ENCODE measurements around the gene CAMK2A. TPM values are rescaled to one million over a fixed set of nuclear protein-coding genes. Genes with fewer than 3 reads are reported as not detected.

The CAMK2A gene
- total and polyA plus RNA-seq, 2 donors (not counting 3 experiments of a cell fraction or from before 2014, with no cell fraction given) = not detected

DNA sequence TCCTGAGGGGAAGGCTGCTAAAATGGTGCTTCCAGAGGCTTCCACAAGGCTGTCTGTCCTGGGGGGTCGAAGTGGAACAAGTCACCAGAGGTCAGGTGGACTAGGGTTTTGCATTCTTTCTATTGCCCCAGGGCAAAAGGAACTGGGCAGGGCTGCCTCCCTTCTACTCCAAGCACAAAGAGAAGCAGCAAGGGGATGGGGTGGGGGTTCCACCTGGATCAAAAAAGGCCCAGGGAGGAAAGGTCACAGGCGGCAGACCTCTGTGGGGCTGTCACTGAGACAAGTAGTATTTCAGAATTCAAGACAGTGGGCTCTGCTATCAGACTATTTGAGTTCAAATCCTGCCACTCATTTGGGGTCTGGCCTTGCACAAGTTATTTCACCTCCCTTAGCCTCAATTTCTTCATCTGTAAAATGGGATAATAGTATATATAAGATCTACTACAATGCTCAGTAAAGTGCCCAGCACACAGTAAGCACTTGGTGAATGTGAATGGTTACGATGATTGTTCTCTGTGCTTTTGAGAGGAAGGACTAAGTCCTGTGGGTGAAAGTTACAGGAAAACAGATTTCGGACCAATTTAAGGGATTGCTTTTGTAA lies 15.0 kb upstream of the CAMK2A start:
- ChIA-PET CTCF (no interaction called here), POLR2A (interaction anchor here (0.6 kb wide), 1 partner anchor 12 kb away, joined by 5 read pairs; no protein-coding TSS in a partner anchor)
- FAIRE-seq (no peak), DNase-seq (ENCODE audit: low read depth, low spot score) (no peak)
- Histone ChIP-seq H3K9me3 (replicated peaks; ENCODE audit: control insufficient read depth, insufficient read depth, low read length) (no peaks in the 10 kb centered on the region), H3K79me2 (ENCODE audit: control insufficient read depth, insufficient read depth, low read length) (no peaks in the 10 kb centered on the region), H2AFZ (ENCODE audit: low read depth, low read length) (no peak overlapping the region), H3K36me3 (ENCODE audit: control insufficient read depth in 2 of 2, extremely low read depth in 1 of 2, insufficient read depth in 2 of 2, low read length in 2 of 2) (no peaks in the 10 kb centered on the region), H3K4me1 (ENCODE audit: control insufficient read depth, extremely low read depth, insufficient read depth, low read length) (no peaks in the 10 kb centered on the region), H3K9ac (replicated peaks; ENCODE audit: extremely low read depth, insufficient read depth, low read length) (no peak overlapping the region), H3K4me3 (replicated peaks in 1 of 3; ENCODE audit: insufficient read depth in 1 of 3, low read depth in 1 of 3, low read length in 3 of 3) (no peak overlapping the region), H3K27ac (ENCODE audit: insufficient read depth, low read depth, low read length) (no peak overlapping the region), H3K4me2 (ENCODE audit: insufficient read depth, low read length) (no peak overlapping the region), H3K27me3 (ENCODE audit: control insufficient read depth in 2 of 2, insufficient read depth in 2 of 2, low read length in 2 of 2) (peaks cover 38 to 39% of the 10 kb centered on the region in 2 experiments), H4K20me1 (replicated peaks; ENCODE audit: control insufficient read depth, extremely low read depth, insufficient read depth, low read length) (no peaks in the 10 kb centered on the region), H3K9me1 (replicated peaks; ENCODE audit: control insufficient read depth, extremely low read depth, insufficient read depth, low read length) (no peaks in the 10 kb centered on the region)
- dilution Hi-C loops (cut with MboI; ENCODE audit: extremely low pct_ligation_motif_present, low sequenced_read_pairs) (no loop called here), intact Hi-C loops (cut with micrococcal nuclease) (no loop called here)
- no TSS peak for BruUV-seq (replicated peaks)
- TF ChIP-seq EZH2 (IDR thresholded peaks at IDR 0.05; ENCODE audit: borderline replicate concordance, low read depth, low read length, severe bottlenecking) (no peak), MYC (IDR thresholded peaks at IDR 0.05; ENCODE audit: low read depth, low read length) (no peak), JUN (IDR thresholded peaks at IDR 0.05; ENCODE audit: borderline replicate concordance, insufficient read depth, insufficient read length, low read depth) (no peak), CTCF (IDR thresholded peaks at IDR 0.05; ENCODE audit: extremely low read depth in 1 of 2, insufficient read depth in 1 of 2, low read depth in 1 of 2, low read length in 2 of 2) (no peak), GATA2 (IDR thresholded peaks at IDR 0.05; ENCODE audit: insufficient read depth, insufficient read length, low read depth, low read length) (no peak), FOS (IDR thresholded peaks at IDR 0.05; ENCODE audit: borderline replicate concordance, insufficient read depth, low read length) (no peak), POLR2A (IDR thresholded peaks at IDR 0.05; ENCODE audit: low read depth, low read length) (no peak), POLR2AphosphoS5 (IDR thresholded peaks at IDR 0.05; ENCODE audit: insufficient read depth, low read depth, low read length) (no peak)
- TF ChIP-seq, protein P1, sequence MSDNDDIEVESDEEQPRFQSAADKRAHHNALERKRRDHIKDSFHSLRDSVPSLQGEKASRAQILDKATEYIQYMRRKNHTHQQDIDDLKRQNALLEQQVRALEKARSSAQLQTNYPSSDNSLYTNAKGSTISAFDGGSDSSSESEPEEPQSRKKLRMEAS (IDR thresholded peaks at IDR 0.05; ENCODE audit: insufficient read depth, insufficient read length) = no peak

Data from endothelial cell of umbilical vein (primary cell).